GM19397 (cell line): ENCODE data around the gene SPON2.

Experiments
- ATAC-seq: cut with Tn5 transposase; IDR thresholded peaks from one replicate; pipeline ENCODE4 v1.9.1; 2021; ENCODE audit warnings: mild to moderate bottlenecking, moderate library complexity; ENCODE audit not compliant: unreplicated experiment

Gene SPON2

GRCh38 chr4:1172228-1172851 lies at the start of gene SPON2:
TSS of gene SPON2 (minus strand) at chr4:1172583.
- ATAC-seq, result no peak

- no peak for ATAC-seq
Observed at GRCh38 chr4:1221155-1221870, 48.9 kb upstream of the SPON2 start.

GRCh38 chr4:1220566-1220965 lies 48.2 kb upstream of the SPON2 start:
- no peak for ATAC-seq

GRCh38 chr4:1219566-1219950 lies 47.2 kb upstream of the SPON2 start:
- no peak for ATAC-seq

GRCh38 chr4:1218634-1219565 lies 46.5 kb upstream of the SPON2 start:
- ATAC-seq, result peak; percentile 78

- ATAC-seq, result no peak
Observed at GRCh38 chr4:1217366-1217765, 45.0 kb upstream of the SPON2 start.

GRCh38 chr4:1216869-1217294 lies 44.5 kb upstream of the SPON2 start:
- no peak for ATAC-seq

- no peak for ATAC-seq
Observed at GRCh38 chr4:1216076-1216614, 43.8 kb upstream of the SPON2 start.

- ATAC-seq, result no peak
Observed at GRCh38 chr4:1215141-1216075, 43.0 kb upstream of the SPON2 start.

- ATAC-seq, result no peak
Observed at GRCh38 chr4:1214101-1215095, 42.0 kb upstream of the SPON2 start.

- ATAC-seq, result no peak
Observed at GRCh38 chr4:1213336-1213995, 41.1 kb upstream of the SPON2 start.

GRCh38 chr4:1212546-1213335 lies 40.4 kb upstream of the SPON2 start:
- no peak for ATAC-seq

GRCh38 chr4:1211891-1212545 lies 39.6 kb upstream of the SPON2 start:
- no peak for ATAC-seq

GRCh38 chr4:1211371-1211770 lies 39.0 kb upstream of the SPON2 start:
- no peak for ATAC-seq

GRCh38 chr4:1210971-1211370 lies 38.6 kb upstream of the SPON2 start:
- ATAC-seq, result no peak

GRCh38 chr4:1210241-1210841 lies 38.0 kb upstream of the SPON2 start:
- no peak for ATAC-seq

- ATAC-seq, result no peak
Observed at GRCh38 chr4:1209821-1210220, 37.4 kb upstream of the SPON2 start.
